ENCODE results near the gene STX12.
A peak's percentile ranks its signal among the peaks of the same experiment; 100 is the strongest.

The STX12 gene

DNA sequence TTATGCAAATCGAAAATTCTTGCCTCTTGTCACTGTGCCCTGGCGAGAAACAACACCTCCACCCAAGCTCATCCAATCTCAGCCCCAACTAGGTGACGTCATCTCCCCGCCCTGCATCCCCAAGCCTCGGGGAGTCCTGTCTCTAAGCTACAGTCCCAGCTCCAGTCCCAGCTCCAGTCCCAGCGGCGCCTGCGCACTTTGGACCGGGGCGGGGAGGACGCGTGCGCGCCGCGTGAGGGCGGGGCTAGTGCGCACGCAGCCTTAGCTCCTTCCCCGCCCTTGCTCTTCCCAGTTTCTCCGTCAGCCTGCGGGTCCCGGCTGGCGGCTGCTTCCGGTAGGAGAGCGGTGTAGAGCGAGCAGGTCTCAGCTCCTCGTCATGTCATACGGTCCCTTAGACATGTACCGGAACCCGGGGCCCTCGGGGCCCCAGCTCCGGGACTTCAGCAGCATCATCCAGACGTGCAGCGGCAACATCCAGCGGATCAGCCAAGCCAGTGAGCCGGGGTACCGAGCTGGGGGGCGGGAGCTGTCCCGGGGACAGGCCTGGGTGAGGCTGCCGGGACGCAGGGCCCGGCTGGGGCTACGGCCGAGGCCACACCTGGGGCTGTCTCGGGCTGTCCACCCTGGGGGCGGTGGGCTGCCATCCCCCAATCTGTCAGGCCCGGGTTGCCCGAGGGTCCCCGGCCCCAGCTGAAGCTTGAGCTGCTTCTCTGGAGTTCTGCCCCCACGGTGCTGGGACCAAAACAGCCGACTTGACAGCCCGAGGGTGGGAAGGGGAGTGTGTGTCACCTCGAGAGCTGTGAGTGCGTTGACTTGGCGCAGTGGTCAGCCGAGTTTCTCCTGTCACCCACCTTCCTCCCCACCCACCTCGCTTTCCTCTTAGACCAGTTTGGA, at the start of gene STX12:
Gene STX12, plus strand, starts transcription at position 288 of the 894 bp plus-strand sequence. Its CDS starts 89 bp downstream, at position 377.
- TF ChIP-seq, protein P1, sequence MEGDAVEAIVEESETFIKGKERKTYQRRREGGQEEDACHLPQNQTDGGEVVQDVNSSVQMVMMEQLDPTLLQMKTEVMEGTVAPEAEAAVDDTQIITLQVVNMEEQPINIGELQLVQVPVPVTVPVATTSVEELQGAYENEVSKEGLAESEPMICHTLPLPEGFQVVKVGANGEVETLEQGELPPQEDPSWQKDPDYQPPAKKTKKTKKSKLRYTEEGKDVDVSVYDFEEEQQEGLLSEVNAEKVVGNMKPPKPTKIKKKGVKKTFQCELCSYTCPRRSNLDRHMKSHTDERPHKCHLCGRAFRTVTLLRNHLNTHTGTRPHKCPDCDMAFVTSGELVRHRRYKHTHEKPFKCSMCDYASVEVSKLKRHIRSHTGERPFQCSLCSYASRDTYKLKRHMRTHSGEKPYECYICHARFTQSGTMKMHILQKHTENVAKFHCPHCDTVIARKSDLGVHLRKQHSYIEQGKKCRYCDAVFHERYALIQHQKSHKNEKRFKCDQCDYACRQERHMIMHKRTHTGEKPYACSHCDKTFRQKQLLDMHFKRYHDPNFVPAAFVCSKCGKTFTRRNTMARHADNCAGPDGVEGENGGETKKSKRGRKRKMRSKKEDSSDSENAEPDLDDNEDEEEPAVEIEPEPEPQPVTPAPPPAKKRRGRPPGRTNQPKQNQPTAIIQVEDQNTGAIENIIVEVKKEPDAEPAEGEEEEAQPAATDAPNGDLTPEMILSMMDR (IDR thresholded peaks at IDR 0.05) = no peak

- TF ChIP-seq, protein P1 (IDR thresholded peaks at IDR 0.05) = no peak
Measured at GRCh38 chr1:27724961-27725373, 48.1 kb upstream of the STX12 start.

DNA sequence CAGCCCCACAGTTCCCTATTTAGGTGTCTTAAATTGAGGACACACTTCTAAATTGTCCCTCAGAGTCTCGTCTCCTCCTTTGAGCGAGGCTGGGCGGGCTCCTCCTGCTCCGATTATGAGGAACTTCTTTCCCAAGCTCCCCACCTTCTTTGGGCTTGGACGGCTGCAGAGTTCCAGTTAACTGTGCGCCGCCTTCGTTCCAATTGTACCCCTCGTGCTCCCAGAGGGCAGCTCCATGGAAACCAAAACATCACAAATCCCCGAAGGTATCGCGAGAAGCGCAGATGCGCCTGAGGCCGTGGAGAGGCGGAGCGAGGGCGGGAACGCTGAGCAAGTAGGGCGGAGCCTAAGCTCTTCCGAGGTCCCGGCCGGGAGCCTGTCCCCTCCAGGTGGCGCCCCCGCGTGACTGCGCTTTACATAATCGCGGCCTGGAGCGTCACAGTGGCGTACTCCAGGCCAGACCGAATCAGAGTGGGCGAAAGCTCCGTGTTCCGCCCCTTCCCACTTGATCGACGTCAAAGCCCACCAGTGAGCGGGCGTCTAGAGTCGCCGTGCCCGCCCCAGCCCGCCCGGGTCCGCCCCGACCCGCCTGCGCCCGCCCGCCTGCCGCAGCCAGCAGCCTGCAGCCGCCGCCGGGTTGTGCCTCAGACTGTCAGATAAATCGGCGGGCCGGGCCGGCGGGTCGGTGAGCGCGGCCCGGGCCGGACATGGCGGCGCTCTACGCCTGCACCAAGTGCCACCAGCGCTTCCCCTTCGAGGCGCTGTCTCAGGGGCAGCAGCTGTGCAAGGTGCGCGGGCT, 47.4 kb upstream of the STX12 start, which contains the start of gene FAM76A:
Gene FAM76A, plus strand, starts transcription at position 588 of the 799 bp plus-strand sequence. Its CDS starts 120 bp downstream, at position 708.
- TF ChIP-seq, protein P1 (IDR thresholded peaks at IDR 0.05) = peak; percentile 64

- TF ChIP-seq, protein P1 (IDR thresholded peaks at IDR 0.05) = no peak
Measured at GRCh38 chr1:27726173-27727044, 46.6 kb upstream of the STX12 start.

- TF ChIP-seq, protein P1 (IDR thresholded peaks at IDR 0.05) = no peak
Measured at GRCh38 chr1:27727126-27727525, 45.9 kb upstream of the STX12 start.

DNA sequence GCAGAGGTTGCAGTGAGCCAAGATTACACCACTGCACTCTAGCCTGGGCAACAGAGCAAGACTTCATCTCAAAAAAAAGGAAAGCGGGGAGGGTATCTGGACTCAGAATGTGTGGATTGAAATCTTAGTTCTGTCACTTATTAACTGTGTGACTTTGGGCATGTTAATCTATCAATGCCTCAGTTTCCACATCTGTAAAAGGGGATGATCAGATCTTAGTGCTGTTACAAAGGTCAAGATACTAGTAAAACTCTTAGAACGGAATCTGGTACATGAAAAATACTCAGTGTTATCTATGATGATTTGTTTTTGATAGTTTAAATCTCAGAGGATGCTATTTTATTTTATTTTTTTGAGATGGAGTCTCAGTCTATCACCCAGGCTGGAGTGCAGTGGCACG, 36.8 kb upstream of the STX12 start:
- TF ChIP-seq, protein P1 (IDR thresholded peaks at IDR 0.05) = no peak

GRCh38 chr1:27741121-27741520, 31.9 kb upstream of the STX12 start:
- TF ChIP-seq, protein P1 (IDR thresholded peaks at IDR 0.05) = no peak
